ENCODE data around the gene NSUN3. TPM values are rescaled to one million over a fixed set of nuclear protein-coding genes. Genes with fewer than 3 reads are reported as not detected.

NSUN3 gene
- total and polyA plus RNA-seq, 10 of the 15 experiments (the other 5 are each of a cell fraction or from before 2014, with no cell fraction given): 9.1 to 20.3 (median 11.7) TPM

DNA sequence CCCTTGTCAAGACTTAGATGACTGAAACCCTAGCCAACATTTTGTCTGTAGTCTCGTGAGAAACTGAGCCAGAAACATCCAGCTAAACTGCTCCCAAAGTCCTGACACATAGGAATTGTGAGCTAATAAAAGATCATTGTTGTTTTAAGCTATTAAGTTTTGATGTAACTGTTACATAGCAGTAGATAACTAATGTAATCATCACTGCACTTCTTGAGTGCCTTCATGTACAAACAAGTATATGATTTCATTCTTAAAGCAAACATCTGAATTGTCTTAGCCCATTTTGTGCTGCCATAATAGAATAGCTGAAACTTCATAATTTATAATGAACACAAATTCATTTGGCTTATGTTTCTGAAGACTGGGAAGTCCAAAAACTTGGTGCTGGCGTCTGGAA is 87.3 kb downstream of the NSUN3 start:
- CTCF ChIA-PET: interaction anchor here (0.9 kb wide), 1 partner anchor 11 kb away, joined by 3 read pairs; no protein-coding TSS in a partner anchor
- no TSS peak for BruUV-seq (replicated peaks)
- FAIRE-seq: no peak

More for the DNA sequence above, 87.3 kb downstream of the NSUN3 start:
- H3K9ac ChIP-seq (ENCODE audit: control insufficient read depth, insufficient read depth, low read length): no peak overlapping the region
- no peak for TF ChIP-seq BCLAF1 (IDR thresholded peaks at IDR 0.05)
- TF ChIP-seq EGR1 (IDR thresholded peaks at IDR 0.05; ENCODE audit: borderline replicate concordance in 1 of 2, low read depth in 2 of 2, low read length in 2 of 2): no peak
- no peak for TF ChIP-seq REST (IDR thresholded peaks at IDR 0.05; ENCODE audit: low read depth, low read length)
- no peak for TF ChIP-seq CHD1 (IDR thresholded peaks at IDR 0.05; ENCODE audit: low read depth, low read length)
- no peak for TF ChIP-seq TCF7 (IDR thresholded peaks at IDR 0.05; ENCODE audit: borderline replicate concordance)
- TF ChIP-seq MEF2A (IDR thresholded peaks at IDR 0.05; ENCODE audit: insufficient read depth, low read depth, low read length): no peak
- TF ChIP-seq KAT2A (conservative IDR thresholded peaks at IDR 0.05; ENCODE audit: control insufficient read depth, low read depth, low read length): no peak
- no peak for TF ChIP-seq RCOR1 (conservative IDR thresholded peaks at IDR 0.05; ENCODE audit: low read depth, low read length)
- TF ChIP-seq SMAD5 (IDR thresholded peaks at IDR 0.05; ENCODE audit: low read depth): no peak
- no peak for TF ChIP-seq TARDBP (IDR thresholded peaks at IDR 0.05; ENCODE audit: borderline replicate concordance)
- TF ChIP-seq HDAC6 (IDR thresholded peaks at IDR 0.05; ENCODE audit: unreplicated experiment): no peak
- no peak for TF ChIP-seq SMC3 (IDR thresholded peaks at IDR 0.05; ENCODE audit: borderline replicate concordance, low read length)
- TF ChIP-seq MXI1 (IDR thresholded peaks at IDR 0.05; ENCODE audit: low read depth, low read length): no peak
- TF ChIP-seq, protein P1, sequence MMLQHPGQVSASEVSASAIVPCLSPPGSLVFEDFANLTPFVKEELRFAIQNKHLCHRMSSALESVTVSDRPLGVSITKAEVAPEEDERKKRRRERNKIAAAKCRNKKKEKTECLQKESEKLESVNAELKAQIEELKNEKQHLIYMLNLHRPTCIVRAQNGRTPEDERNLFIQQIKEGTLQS (IDR thresholded peaks at IDR 0.05; ENCODE audit: borderline replicate concordance, extremely low read depth, low read depth, low read length): no peak
- no peak for TF ChIP-seq EED (IDR thresholded peaks at IDR 0.05; ENCODE audit: low read depth)
- no peak for TF ChIP-seq FOS (IDR thresholded peaks at IDR 0.05; ENCODE audit: borderline replicate concordance, extremely low read depth, insufficient read length)
- TF ChIP-seq CBX3 (IDR thresholded peaks at IDR 0.05; ENCODE audit: borderline replicate concordance, low read depth): no peak
- no peak for TF ChIP-seq LARP7 (IDR thresholded peaks at IDR 0.05)
- POLR2A ChIA-PET: no interaction called here
- H3K27me3 ChIP-seq (replicated peaks in 1 of 2; ENCODE audit: control insufficient read depth in 2 of 2, insufficient read depth in 2 of 2, low read length in 1 of 2): no peaks in the 10 kb centered on the region
- H3K4me2 ChIP-seq (ENCODE audit: control insufficient read depth, insufficient read depth): no peak overlapping the region
- no peak overlapping the region for H3K27ac ChIP-seq (ENCODE audit: control insufficient read depth, insufficient read depth)
- H2AFZ ChIP-seq (ENCODE audit: control insufficient read depth, low read depth, low read length): no peak overlapping the region
- intact Hi-C loops (cut with micrococcal nuclease; ENCODE audit: unreplicated experiment) (no loop called here), in situ Hi-C loops (cut with MboI) (no loop called here)
- H3K9me3 ChIP-seq (replicated peaks; ENCODE audit: control insufficient read depth, insufficient read depth, low read length): no peaks in the 10 kb centered on the region
- DNase-seq (ENCODE audit: low read depth, low spot score) (no peak), ATAC-seq (no peak)
- RAD21 ChIA-PET (ENCODE audit: unreplicated experiment): no interaction called here
- SMC1A ChIA-PET (ENCODE audit: uncharacterized antibody, unreplicated experiment): interaction anchor here (1.1 to 1.4 kb wide), 2 partner anchors 11 to 13 kb away, joined by 3 to 4 read pairs; no protein-coding TSS in a partner anchor
- H3K4me3 ChIP-seq: no peak overlapping the region
- H3K4me1 ChIP-seq (ENCODE audit: control insufficient read depth, insufficient read depth, low read length): no peaks in the 10 kb centered on the region
- WGBS (ENCODE audit: insufficient coverage, insufficient replicate concordance, low lambda C conversion rate, missing lambda C conversion rate): 3% methylated on average over 2 of the region's 2 CpGs
- no peaks in the 10 kb centered on the region for H4K20me1 ChIP-seq (ENCODE audit: control insufficient read depth, insufficient read depth)
- H3K36me3 ChIP-seq (ENCODE audit: control insufficient read depth in 2 of 2, insufficient read depth in 2 of 2, low read length in 1 of 2): no peaks in the 10 kb centered on the region
- no peaks in the 10 kb centered on the region for H3K79me2 ChIP-seq (ENCODE audit: control insufficient read depth, insufficient read depth, low read length)
